ENCODE data around the gene GNPTG. TPM values are rescaled to one million over a fixed set of nuclear protein-coding genes. Genes with fewer than 3 reads are reported as not detected.

GNPTG gene
- total and polyA plus RNA-seq, 9 of the 15 experiments (the other 6 are each of a cell fraction or from before 2014, with no cell fraction given) = 0.69 to 33.3 (median 13.6) TPM

- peak; percentile 34 for TF ChIP-seq CCNT2 (IDR thresholded peaks at IDR 0.05; ENCODE audit: borderline replicate concordance, extremely low read depth, insufficient read length, low read depth, low read length)
- TF ChIP-seq ZNF143 (CRISPR knock-in tag; IDR thresholded peaks at IDR 0.05) = no peak
- no peak for TF ChIP-seq MYNN (IDR thresholded peaks at IDR 0.05)
- 0 out of 2 replicates have a peak, but pooled peaks have one; percentile 21 for TF ChIP-seq MYNN (CRISPR knock-in tag; IDR thresholded peaks at IDR 0.05)
These were observed 42.5 kb upstream of the GNPTG start, which contains the start of gene UBE2I (continued) for GRCh38 chr16:1308977-1309885.

DNA sequence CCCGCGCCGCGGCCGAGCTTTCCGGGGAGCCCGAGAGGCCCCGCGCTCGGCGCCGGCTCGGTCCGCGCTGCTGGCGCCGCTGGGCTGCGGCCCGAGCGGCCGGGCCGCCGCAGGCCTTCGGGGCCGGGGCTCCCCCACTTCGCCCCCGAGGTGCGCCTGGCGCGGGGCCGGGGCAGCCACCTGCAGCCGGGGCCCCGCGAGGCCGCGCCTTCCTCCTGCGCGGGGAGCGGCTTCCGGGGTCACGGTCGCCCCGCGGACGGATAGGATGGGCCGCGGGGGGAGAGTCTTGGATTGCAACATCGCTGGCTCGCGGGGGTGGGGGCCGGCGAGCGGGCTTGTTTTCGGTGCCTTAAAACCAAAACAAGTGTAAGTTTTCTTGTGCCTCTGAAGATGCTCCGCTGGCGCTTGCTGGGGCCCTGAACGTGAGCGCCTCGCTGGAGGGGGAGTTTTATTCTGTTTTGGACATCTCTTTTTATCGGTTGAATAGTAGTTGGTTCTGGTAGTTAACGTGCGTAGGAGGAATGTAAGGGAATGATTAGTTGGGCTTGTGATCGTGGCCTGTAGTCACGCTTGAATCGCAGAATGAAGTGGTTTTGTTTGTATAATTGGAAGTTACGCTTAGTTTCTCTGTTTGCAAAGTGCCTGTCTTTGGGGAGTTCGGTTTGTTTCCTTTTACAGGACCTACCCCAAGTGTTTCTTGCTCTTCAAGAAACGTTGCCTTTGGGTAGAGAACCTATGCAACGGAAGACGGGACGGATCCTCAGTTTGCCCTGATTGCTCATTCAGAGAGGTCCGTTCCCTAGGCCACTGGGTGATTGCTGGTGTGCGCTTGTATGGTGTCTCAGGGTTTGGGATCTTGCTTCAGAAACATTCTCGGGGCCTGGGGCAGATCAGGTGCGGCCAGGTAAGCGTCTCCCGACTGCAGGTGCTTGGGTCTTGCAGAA is 41.6 kb upstream of the GNPTG start:
- CTCF ChIA-PET (ENCODE audit: low intra/inter-chr PET ratio) = no interaction called here
- TF ChIP-seq GTF2F1 (IDR thresholded peaks at IDR 0.05; ENCODE audit: low read depth, low read length) (no peak), POLR2G (IDR thresholded peaks at IDR 0.05; ENCODE audit: low read depth, low read length) (peak; percentile 64; the same call in 1 of the 2 replicates), SIRT6 (IDR thresholded peaks at IDR 0.05; ENCODE audit: low read depth, low read length) (no peak), HMBOX1 (IDR thresholded peaks at IDR 0.05) (0 out of 2 replicates have a peak, but pooled peaks have one; percentile 54)
- TF ChIP-seq, protein P1, sequence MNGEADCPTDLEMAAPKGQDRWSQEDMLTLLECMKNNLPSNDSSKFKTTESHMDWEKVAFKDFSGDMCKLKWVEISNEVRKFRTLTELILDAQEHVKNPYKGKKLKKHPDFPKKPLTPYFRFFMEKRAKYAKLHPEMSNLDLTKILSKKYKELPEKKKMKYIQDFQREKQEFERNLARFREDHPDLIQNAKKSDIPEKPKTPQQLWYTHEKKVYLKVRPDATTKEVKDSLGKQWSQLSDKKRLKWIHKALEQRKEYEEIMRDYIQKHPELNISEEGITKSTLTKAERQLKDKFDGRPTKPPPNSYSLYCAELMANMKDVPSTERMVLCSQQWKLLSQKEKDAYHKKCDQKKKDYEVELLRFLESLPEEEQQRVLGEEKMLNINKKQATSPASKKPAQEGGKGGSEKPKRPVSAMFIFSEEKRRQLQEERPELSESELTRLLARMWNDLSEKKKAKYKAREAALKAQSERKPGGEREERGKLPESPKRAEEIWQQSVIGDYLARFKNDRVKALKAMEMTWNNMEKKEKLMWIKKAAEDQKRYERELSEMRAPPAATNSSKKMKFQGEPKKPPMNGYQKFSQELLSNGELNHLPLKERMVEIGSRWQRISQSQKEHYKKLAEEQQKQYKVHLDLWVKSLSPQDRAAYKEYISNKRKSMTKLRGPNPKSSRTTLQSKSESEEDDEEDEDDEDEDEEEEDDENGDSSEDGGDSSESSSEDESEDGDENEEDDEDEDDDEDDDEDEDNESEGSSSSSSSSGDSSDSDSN (IDR thresholded peaks at IDR 0.05; ENCODE audit: borderline replicate concordance in 1 of 2, low read depth in 2 of 2, low read length in 2 of 2) = 0 out of 4 replicates have a peak, but pooled peaks have one; percentile 41 to 43
- TF ChIP-seq, protein P2, sequence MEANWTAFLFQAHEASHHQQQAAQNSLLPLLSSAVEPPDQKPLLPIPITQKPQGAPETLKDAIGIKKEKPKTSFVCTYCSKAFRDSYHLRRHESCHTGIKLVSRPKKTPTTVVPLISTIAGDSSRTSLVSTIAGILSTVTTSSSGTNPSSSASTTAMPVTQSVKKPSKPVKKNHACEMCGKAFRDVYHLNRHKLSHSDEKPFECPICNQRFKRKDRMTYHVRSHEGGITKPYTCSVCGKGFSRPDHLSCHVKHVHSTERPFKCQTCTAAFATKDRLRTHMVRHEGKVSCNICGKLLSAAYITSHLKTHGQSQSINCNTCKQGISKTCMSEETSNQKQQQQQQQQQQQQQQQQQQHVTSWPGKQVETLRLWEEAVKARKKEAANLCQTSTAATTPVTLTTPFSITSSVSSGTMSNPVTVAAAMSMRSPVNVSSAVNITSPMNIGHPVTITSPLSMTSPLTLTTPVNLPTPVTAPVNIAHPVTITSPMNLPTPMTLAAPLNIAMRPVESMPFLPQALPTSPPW (CRISPR knock-in tag; IDR thresholded peaks at IDR 0.05) = peak; percentile 91

More for the DNA sequence above, 41.6 kb upstream of the GNPTG start:
- DNase-seq (ENCODE audit: extremely low read depth in 1 of 4, low spot score in 3 of 4) (peak; percentile 65 to 75 (median 68)), FAIRE-seq (peak; percentile 83), ATAC-seq (peak; percentile 61)
- intact Hi-C loops (cut with micrococcal nuclease) = loop anchor here (2.0 kb wide), 1 partner anchor 21 kb away; no protein-coding TSS in a partner anchor
- TSS peak; percentile 82 for BruUV-seq (replicated peaks)
- in situ Hi-C loops (cut with MboI) = no loop called here
- H3K27ac ChIP-seq (ENCODE audit: extremely low read depth, low read depth, low read length) = peak overlapping the region; percentile 24
- peak overlapping the region; percentile 79 to 99 for H3K9ac ChIP-seq (ENCODE audit: insufficient read depth in 1 of 2, low read depth in 2 of 2, low read length in 2 of 2)
- H3K4me2 ChIP-seq (ENCODE audit: insufficient read depth, low read length) = peak overlapping the region; percentile 87
- no peaks in the 10 kb centered on the region for H3K27me3 ChIP-seq (ENCODE audit: control insufficient read depth in 2 of 2, insufficient read depth in 2 of 2, low read length in 2 of 2)
- peaks cover 19% of the 10 kb centered on the region for H3K9me1 ChIP-seq (ENCODE audit: control insufficient read depth, insufficient read depth, low read length)
- H3K4me3 ChIP-seq = peak overlapping the region; percentile 91
- H3K9me3 ChIP-seq (replicated peaks; ENCODE audit: control insufficient read depth, insufficient read depth, low read depth, low read length) = no peaks in the 10 kb centered on the region
- WGBS (ENCODE audit: insufficient coverage, low coverage, missing lambda C conversion rate) = 1% methylated on average over 37 of the region's 77 CpGs
- peaks cover 58% of the 10 kb centered on the region for H3K79me2 ChIP-seq (ENCODE audit: control insufficient read depth, insufficient read depth, low read length)
- peaks cover 12 to 68% of the 10 kb centered on the region in 2 experiments for H3K4me1 ChIP-seq (replicated peaks in 1 of 2; ENCODE audit: control insufficient read depth in 2 of 2, insufficient read depth in 2 of 2, low read length in 2 of 2)
- H4K20me1 ChIP-seq (replicated peaks; ENCODE audit: control insufficient read depth, insufficient read depth, low read length) = peaks cover 50% of the 10 kb centered on the region
- H2AFZ ChIP-seq (ENCODE audit: low read depth, low read length) = no peak overlapping the region
- H3K36me3 ChIP-seq (ENCODE audit: control insufficient read depth, insufficient read depth, low read length) = peaks cover 47% of the 10 kb centered on the region
- POLR2A ChIA-PET = interaction anchor here (0.6 to 1.4 kb wide), 5 partner anchors 8 to 109 kb away, joined by 3 to 5 read pairs (median 4); no protein-coding TSS in a partner anchor
